ENCODE measurements around the gene KIF16B.

- TF ChIP-seq ZNF311 (tag by site-specific recombination; IDR thresholded peaks at IDR 0.05; ENCODE audit: borderline replicate concordance) (no peak), CTCF (tag by site-specific recombination; IDR thresholded peaks at IDR 0.05) (no peak)
Measured at GRCh38 chr20:16615199-16615598, 42.0 kb upstream of the KIF16B start.

All from HEK293 (cell line).